ENCODE measurements around the gene TMEM269. TPM values are rescaled to one million over a fixed set of nuclear protein-coding genes. Genes with fewer than 3 reads are reported as not detected.

TMEM269 gene
- polyA plus RNA-seq, 3 donors = 0.07 TPM; not detected in 2

DNA sequence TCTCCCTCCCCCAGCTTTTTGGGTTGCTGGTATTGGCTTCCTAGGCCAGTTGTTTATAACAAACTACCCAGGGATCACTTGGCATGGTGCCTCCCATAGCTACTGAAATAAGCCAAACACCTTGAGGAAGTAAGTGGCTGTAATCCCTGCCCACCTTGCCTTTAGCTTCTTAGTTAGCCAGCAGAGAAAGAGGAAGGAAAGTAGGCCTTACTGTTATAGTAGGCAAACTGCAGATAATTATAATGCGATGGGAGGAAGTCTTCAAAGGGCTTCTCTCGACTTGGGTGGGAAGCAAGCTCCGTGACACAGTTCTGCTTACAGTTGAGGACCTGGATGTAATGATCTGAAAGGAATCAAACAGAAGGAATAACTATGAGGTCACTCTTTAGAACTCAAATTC lies 26.1 kb upstream of the TMEM269 start:
- DNase-seq = no peak
- no peaks in the 10 kb centered on the region for H3K27me3 ChIP-seq (ENCODE audit: control insufficient read depth in 2 of 2, insufficient read depth in 2 of 2, low read length in 2 of 2)
- no peaks in the 10 kb centered on the region for H3K9me3 ChIP-seq (replicated peaks in 1 of 2; ENCODE audit: control insufficient read depth in 1 of 2, insufficient read depth in 1 of 2, low read length in 2 of 2)
- Mint-ChIP-seq H3K27me3 (ENCODE audit: low read depth in 3 of 3) (no peaks in the 10 kb centered on the region), H3K36me3 (peaks cover 62 to 84% of the 10 kb centered on the region in 2 donors), H3K27ac (peak overlapping the region in 4 of 7 donors; percentile 36 to 75 (median 52)), H3K9me3 (no peaks in the 10 kb centered on the region), H3K4me3 (no peak overlapping the region), H3K4me1 (peaks cover 8% of the 10 kb centered on the region)
- no peaks in the 10 kb centered on the region for H4K20me1 ChIP-seq (ENCODE audit: insufficient read depth, low read length)
- 0% methylated on average over 3 of the region's 3 CpGs for WGBS (ENCODE audit: insufficient coverage)
- H3K4me1 ChIP-seq (ENCODE audit: control insufficient read depth in 1 of 2, insufficient read depth in 2 of 2, low read length in 2 of 2) = peaks cover 0 to 10% of the 10 kb centered on the region in 2 donors
- H2AFZ ChIP-seq (ENCODE audit: insufficient read depth, low read depth, low read length, poor library complexity, severe bottlenecking) = no peak overlapping the region
- no peak overlapping the region for H3K4me3 ChIP-seq (replicated peaks in 1 of 3; ENCODE audit: low read depth in 2 of 3, low read length in 3 of 3)
- H3K27ac ChIP-seq (ENCODE audit: low read depth in 1 of 2, low read length in 2 of 2) = peak overlapping the region in 1 of 2 donors; percentile 69
- H3K9ac ChIP-seq (ENCODE audit: insufficient read depth, low read length, poor library complexity, severe bottlenecking) = no peak overlapping the region
- intact Hi-C loops (cut with micrococcal nuclease) = loop anchor here (5.0 kb wide), 1 partner anchor 181 kb away; no protein-coding TSS in a partner anchor
- peaks cover 9% of the 10 kb centered on the region for H3K79me2 ChIP-seq (ENCODE audit: insufficient read depth, low read length)
- no peak overlapping the region for H3K4me2 ChIP-seq (replicated peaks; ENCODE audit: extremely low read depth, low read length, poor library complexity, severe bottlenecking)
- TF ChIP-seq, protein P1, sequence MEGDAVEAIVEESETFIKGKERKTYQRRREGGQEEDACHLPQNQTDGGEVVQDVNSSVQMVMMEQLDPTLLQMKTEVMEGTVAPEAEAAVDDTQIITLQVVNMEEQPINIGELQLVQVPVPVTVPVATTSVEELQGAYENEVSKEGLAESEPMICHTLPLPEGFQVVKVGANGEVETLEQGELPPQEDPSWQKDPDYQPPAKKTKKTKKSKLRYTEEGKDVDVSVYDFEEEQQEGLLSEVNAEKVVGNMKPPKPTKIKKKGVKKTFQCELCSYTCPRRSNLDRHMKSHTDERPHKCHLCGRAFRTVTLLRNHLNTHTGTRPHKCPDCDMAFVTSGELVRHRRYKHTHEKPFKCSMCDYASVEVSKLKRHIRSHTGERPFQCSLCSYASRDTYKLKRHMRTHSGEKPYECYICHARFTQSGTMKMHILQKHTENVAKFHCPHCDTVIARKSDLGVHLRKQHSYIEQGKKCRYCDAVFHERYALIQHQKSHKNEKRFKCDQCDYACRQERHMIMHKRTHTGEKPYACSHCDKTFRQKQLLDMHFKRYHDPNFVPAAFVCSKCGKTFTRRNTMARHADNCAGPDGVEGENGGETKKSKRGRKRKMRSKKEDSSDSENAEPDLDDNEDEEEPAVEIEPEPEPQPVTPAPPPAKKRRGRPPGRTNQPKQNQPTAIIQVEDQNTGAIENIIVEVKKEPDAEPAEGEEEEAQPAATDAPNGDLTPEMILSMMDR (IDR thresholded peaks at IDR 0.05) = no peak
- peaks cover 64 to 89% of the 10 kb centered on the region in 2 donors for H3K36me3 ChIP-seq (replicated peaks in 1 of 2; ENCODE audit: control insufficient read depth in 1 of 2, insufficient read depth in 2 of 2, low read length in 2 of 2)

- TF ChIP-seq, protein P1 (IDR thresholded peaks at IDR 0.05) = no peak
- H3K36me3 ChIP-seq (replicated peaks in 1 of 2; ENCODE audit: control insufficient read depth in 1 of 2, insufficient read depth in 2 of 2, low read length in 2 of 2) = peaks cover 61 to 84% of the 10 kb centered on the region in 2 donors
- peak overlapping the region in 1 of 2 donors; percentile 69 for H3K27ac ChIP-seq (ENCODE audit: low read depth in 1 of 2, low read length in 2 of 2)
- 68% methylated on average over 4 of the region's 9 CpGs for WGBS (ENCODE audit: insufficient coverage)
- Mint-ChIP-seq H3K27me3 (ENCODE audit: low read depth in 3 of 3) (no peaks in the 10 kb centered on the region), H3K4me1 (peaks cover 8% of the 10 kb centered on the region), H3K9me3 (no peaks in the 10 kb centered on the region), H3K36me3 (peaks cover 58 to 79% of the 10 kb centered on the region in 2 donors), H3K27ac (peak overlapping the region in 3 of 7 donors; percentile 36 to 75 (median 54)), H3K4me3 (no peak overlapping the region)
- no peak overlapping the region for H2AFZ ChIP-seq (ENCODE audit: insufficient read depth, low read depth, low read length, poor library complexity, severe bottlenecking)
- H3K27me3 ChIP-seq (ENCODE audit: control insufficient read depth in 2 of 2, insufficient read depth in 2 of 2, low read length in 2 of 2) = no peaks in the 10 kb centered on the region
- H3K4me1 ChIP-seq (ENCODE audit: control insufficient read depth in 1 of 2, insufficient read depth in 2 of 2, low read length in 2 of 2) = peaks cover 0 to 10% of the 10 kb centered on the region in 2 donors
- no peak overlapping the region for H3K4me2 ChIP-seq (replicated peaks; ENCODE audit: extremely low read depth, low read length, poor library complexity, severe bottlenecking)
- peaks cover 13% of the 10 kb centered on the region for H3K79me2 ChIP-seq (ENCODE audit: insufficient read depth, low read length)
- no peak overlapping the region for H3K4me3 ChIP-seq (replicated peaks in 1 of 3; ENCODE audit: low read depth in 2 of 3, low read length in 3 of 3)
- intact Hi-C loops (cut with micrococcal nuclease) = loop anchor here (5.0 kb wide), 1 partner anchor 182 kb away; no protein-coding TSS in a partner anchor
- H3K9me3 ChIP-seq (replicated peaks in 1 of 2; ENCODE audit: control insufficient read depth in 1 of 2, insufficient read depth in 1 of 2, low read length in 2 of 2) = no peaks in the 10 kb centered on the region
- no peak for DNase-seq
- no peak overlapping the region for H3K9ac ChIP-seq (ENCODE audit: insufficient read depth, low read length, poor library complexity, severe bottlenecking)
- H4K20me1 ChIP-seq (ENCODE audit: insufficient read depth, low read length) = peaks cover under 1% of the 10 kb centered on the region
Measured at GRCh38 chr1:42759114-42759513, 25.7 kb upstream of the TMEM269 start.

Measured in CD14-positive monocyte (primary cell).